Heart right ventricle (tissue), 16 donors: Measurements from ENCODE around the gene RAB40B. TPM values are rescaled to one million over a fixed set of nuclear protein-coding genes. Genes with fewer than 3 reads are reported as not detected.
"Not testable (repeated sequence)": the region's sequence is repeated elsewhere in the genome, so short reads cannot be mapped to it uniquely, and the experiment has no call there.

Source experiments
- ATAC-seq, 8 donors: fragments of 200-7000 bp; cut with Tn5 transposase; one replicate each; pipeline ENCODE4 v1.9.1; 2020; ENCODE audit warnings: mild to moderate bottlenecking in 8 of 8, moderate library complexity in 8 of 8, moderate number of reproducible peaks in 1 of 8
- DNase-seq, 2 donors: peaks; one replicate each; pipeline ENCODE4 v3.0.0-alpha.2; 2020
- H3K27ac ChIP-seq, 10 donors: fragments of 200-600 bp; sonication (generic) in 2 of 10; one replicate each; pipeline versions ENCODE4 v1.5.0 to v1.8.0; 2020 to 2022; ENCODE audit warnings: mild to moderate bottlenecking in 3 of 10
- H3K27me3 ChIP-seq, 7 donors: fragments of 200-600 bp; one replicate each; pipeline ENCODE4 v1.8.0; 2021 to 2022; ENCODE audit warnings: mild to moderate bottlenecking in 2 of 7
- H3K36me3 ChIP-seq, 9 donors: fragments of 200-600 bp; sonication (generic) in 1 of 9; one replicate each; pipeline versions ENCODE4 v1.5.0 to v1.8.0; 2020 to 2022; ENCODE audit warnings: mild to moderate bottlenecking in 2 of 9
- H3K4me1 ChIP-seq, 9 donors: fragments of 200-600 bp; sonication (generic) in 1 of 9; one replicate each; pipeline versions ENCODE4 v1.5.0 to v1.8.0; 2020 to 2022; ENCODE audit warnings: mild to moderate bottlenecking in 4 of 9
- H3K4me3 ChIP-seq, 10 donors: fragments of 200-600 bp; sonication (generic) in 2 of 10; one replicate each; pipeline versions ENCODE4 v1.5.0 to v1.8.0; 2020 to 2022; ENCODE audit warnings: mild to moderate bottlenecking in 7 of 10, moderate library complexity in 2 of 10
- H3K9me3 ChIP-seq, 11 donors: fragments of 200-600 bp in 10 of 11; sonication (generic) in 2 of 11; one replicate each; pipeline versions ENCODE4 v1.5.0 to v1.8.0; 2013 to 2022; ENCODE audit warnings: mild to moderate bottlenecking in 2 of 11, control low read depth in 1 of 11, moderate library complexity in 1 of 11
- CTCF ChIP-seq, 9 donors: fragments of 200-600 bp; sonication (generic) in 2 of 9; IDR thresholded peaks; one replicate each; pipeline versions ENCODE4 v1.5.0 to v1.8.0; 2021 to 2022; ENCODE audit warnings: antibody characterized with exemption in 9 of 9, mild to moderate bottlenecking in 5 of 9, moderate library complexity in 1 of 9
- WGBS, 2 donors: extraction: QIAGEN DNeasy Blood & Tissue Kit; methylation state at CpG; one replicate each; pipeline ENCODE4 v1.1.7; 2013; ENCODE audit warnings: inconsistent platforms in 1 of 2; 5-methylcytosine and 5-hydroxymethylcytosine counted together
- intact Hi-C, 10 donors: fragments of 100-400 bp; cut with DNase I; formaldehyde crosslinking; loops; one replicate each; pipeline versions ENCODE4 v1.11.1 to v1.14.2; 2022
- long read RNA-seq, 3 donors: library from polyadenylated mRNA; unstranded; transcript quantifications; one replicate each; pipeline ENCODE4 v2.0.0, GENCODE V29; 2020 to 2021
- polyA plus RNA-seq, 2 donors: library from polyadenylated mRNA; stranded (reverse); fragments of 200-250 nt; gene quantifications; one replicate each; pipeline ENCODE4 v1.2.3, GENCODE V29; 2013
- total RNA-seq, 10 donors: library from RNA; stranded (reverse); fragmentation: NEBNext Ultra II Directional in 3 of 10; extraction: Animal tissue kit (Norgen Biotek cat#: 25700) in 3 of 10; gene quantifications; one replicate each; pipeline versions ENCODE4 v1.2.1 to v1.2.4, GENCODE V29; 2021 to 2023
- donor health status: Arrhythmogenic right ventricular cardiomyopathy.
- donor health status: ischemic (EF 13 %, LVEDD 7.1; RV severe dilation, severe dysfunction).
- donor health status: healthy with polysubstance abuse.
- donor health status: DM: no; HTN: yes; CAD: no.
- donor health status: DM: no; HTN: no; CAD: no.
- donor health status: ischemic (EF 25% LVEDD 6.9; RV normal size, moderate dysfunction).
- donor health status: ischemic (EF 25% LVEDD 5.7; RV mildly dilated, moderate dysfunction).
- donor health status: healthy.
- donor health status: DM: yes; HTN: yes; CAD: no.
- donor health status: Ischemic cardiomyopathy.
- donor health status: ischemic (EF 35%, LVEDD 5.7; RV mildly dilated, moderate dysfunction).
- donor health status: nonischemic (EF 11% LVEDD 7.7; RV severe dilation, severe dysfunction).
- donor health status: DM: yes; HTN: yes; CAD: no.
- donor health status: PGD.
- donor health status: ischemic (EF 29% LVEDD 5.4; RV normal size, mild dysfunction).
- donor health status: nonischemic (EF 23%, LVEDD 6.1; RV moderate dilation, normal function).

The RAB40B gene
- total RNA-seq = 10 to 100 TPM; 16.9 to 42.4 (median 21.7) TPM
- 10 to 100 TPM in 1 of 2 donors, 1 to 10 TPM in 1; 8.0 to 16.5 TPM for polyA plus RNA-seq
- long read RNA-seq, donor 1, transcript RAB40B-206 (6 exons, 3,859 nt) = major isoform, 20 of 47 reads
- long read RNA-seq, donor 1, partial matches to known transcripts = 9 of 47 reads
- long read RNA-seq, donor 1, other reads (novel, unspliced or antisense) = 4 of 47 reads
- long read RNA-seq, donor 2, transcript RAB40B-206 (6 exons, 3,859 nt) = major isoform, 12 of 25 reads
- long read RNA-seq, donor 2, partial matches to known transcripts = 4 of 25 reads
- long read RNA-seq, donor 2, other reads (novel, unspliced or antisense) = 4 of 25 reads
- long read RNA-seq, donor 3, transcript RAB40B-206 (6 exons, 3,859 nt) = major isoform, 14 of 19 reads
- long read RNA-seq, donor 3, partial matches to known transcripts = 2 of 19 reads
- long read RNA-seq, donor 3, other reads (novel, unspliced or antisense) = 2 of 19 reads

GRCh38 chr17:82698065-82698973 is at the start of gene RAB40B:
TSS of gene RAB40B (minus strand) at chr17:82698698. CDS start at chr17:82698596, 102 bp downstream.
- H3K27ac ChIP-seq = peak within 1 kb of the TSS; percentile 29 to 78 (median 62)
- peak within 1 kb of the TSS; percentile 66 to 96 (median 76) for H3K4me3 ChIP-seq
- H3K9me3 ChIP-seq = peaks cover 0 to 16% (median 11%) of the 10 kb centered on the region in 11 donors
- ATAC-seq (peak; percentile 98 to 100 (median 100)), DNase-seq (peak; percentile 99)
- 0 to 1% methylated on average over 64 to 109 of the region's 112 CpGs for WGBS, 2 donors
- peaks cover 4 to 20% (median 17%) of the 10 kb centered on the region in 9 donors for H3K4me1 ChIP-seq
- peaks cover 0 to 15% (median 0%) of the 10 kb centered on the region in 7 donors for H3K27me3 ChIP-seq
- H3K36me3 ChIP-seq = no peaks in the 10 kb centered on the region
- intact Hi-C loops = no loop called here
- no peak for TF ChIP-seq CTCF (IDR thresholded peaks at IDR 0.05)

- Histone ChIP-seq H3K9me3 (peaks cover 0 to 29% (median 4%) of the 10 kb centered on the region in 11 donors), H3K36me3 (peaks cover 2 to 51% (median 30%) of the 10 kb centered on the region in 9 donors), H3K27me3 (no peaks in the 10 kb centered on the region), H3K4me3 (no peak overlapping the region), H3K4me1 (no peaks in the 10 kb centered on the region), H3K27ac (no peak overlapping the region)
- no peak for TF ChIP-seq CTCF (IDR thresholded peaks at IDR 0.05)
- no peak for ATAC-seq
- DNase-seq = no peak
- 75 to 76% methylated on average over 8 of the region's 8 CpGs for WGBS, 2 donors
- intact Hi-C loops = no loop called here
Measured at GRCh38 chr17:82745524-82745923, 47.0 kb upstream of the RAB40B start.

- DNase-seq, H3K27ac ChIP-seq, H3K4me1 ChIP-seq, ATAC-seq, intact Hi-C loops, H3K4me3 ChIP-seq, H3K27me3 ChIP-seq: not testable (repeated sequence)
- 68 to 71% methylated on average over 7 of the region's 7 CpGs for WGBS, 2 donors
- Histone ChIP-seq H3K36me3 (peaks cover 6 to 59% (median 38%) of the 10 kb centered on the region in 9 donors), H3K9me3 (peaks cover 0 to 32% (median 4%) of the 10 kb centered on the region in 11 donors)
Measured at GRCh38 chr17:82744736-82745135, 46.2 kb upstream of the RAB40B start.

GRCh38 chr17:82743344-82744219 is 45.1 kb upstream of the RAB40B start:
- H3K36me3 ChIP-seq = peaks cover 6 to 63% (median 41%) of the 10 kb centered on the region in 9 donors
- DNase-seq = no peak

More at GRCh38 chr17:82743344-82744219, 45.1 kb upstream of the RAB40B start:
- Histone ChIP-seq H3K4me1 (peaks cover 0 to 7% (median 0%) of the 10 kb centered on the region in 9 donors), H3K27me3 (no peaks in the 10 kb centered on the region), H3K9me3 (peaks cover 0 to 32% (median 4%) of the 10 kb centered on the region in 11 donors), H3K4me3 (no peak overlapping the region), H3K27ac (no peak overlapping the region)
- TF ChIP-seq CTCF (IDR thresholded peaks at IDR 0.05) = peak in 3 of 9 donors; percentile 14 to 17 (median 15)
- peak in 4 of 8 donors; percentile 7 to 35 (median 24) for ATAC-seq
- 91 to 93% methylated on average over 16 of the region's 16 CpGs for WGBS, 2 donors
- intact Hi-C loops = no loop called here
